Skeletal muscle satellite cell (primary cell): Measurements from ENCODE around the gene LMNA.
"Not testable (repeated sequence)": the region's sequence is repeated elsewhere in the genome, so short reads cannot be mapped to it uniquely, and the experiment has no call there.

Source experiments
- H3K27me3 ChIP-seq: 2 replicates; pipeline ENCODE4 v1.7.0; 2013; ENCODE audit warnings: low read length; ENCODE audit not compliant: control insufficient read depth, insufficient read depth
- H3K36me3 ChIP-seq: 2 replicates; pipeline ENCODE4 v1.7.0; 2013; ENCODE audit warnings: mild to moderate bottlenecking, control low read depth, low read length; ENCODE audit not compliant: insufficient read depth
- H3K4me1 ChIP-seq: 2 replicates; pipeline ENCODE4 v1.7.0; 2013; ENCODE audit warnings: low read length; ENCODE audit not compliant: control insufficient read depth, insufficient read depth
- H3K4me2 ChIP-seq: 2 replicates; pipeline ENCODE4 v1.7.0; 2013; ENCODE audit warnings: mild to moderate bottlenecking, low read length
- H3K4me3 ChIP-seq: 2 replicates; pipeline ENCODE4 v1.7.0; 2013; ENCODE audit warnings: low read length
- H3K9ac ChIP-seq: 2 replicates; pipeline ENCODE4 v1.7.0; 2013; ENCODE audit warnings: mild to moderate bottlenecking, low read depth, low read length, moderate library complexity
- H3K9me3 ChIP-seq: replicated peaks from 2 replicates; pipeline ENCODE4 v1.7.0; 2013; ENCODE audit warnings: mild to moderate bottlenecking, control low read depth, low read length

LMNA gene

DNA sequence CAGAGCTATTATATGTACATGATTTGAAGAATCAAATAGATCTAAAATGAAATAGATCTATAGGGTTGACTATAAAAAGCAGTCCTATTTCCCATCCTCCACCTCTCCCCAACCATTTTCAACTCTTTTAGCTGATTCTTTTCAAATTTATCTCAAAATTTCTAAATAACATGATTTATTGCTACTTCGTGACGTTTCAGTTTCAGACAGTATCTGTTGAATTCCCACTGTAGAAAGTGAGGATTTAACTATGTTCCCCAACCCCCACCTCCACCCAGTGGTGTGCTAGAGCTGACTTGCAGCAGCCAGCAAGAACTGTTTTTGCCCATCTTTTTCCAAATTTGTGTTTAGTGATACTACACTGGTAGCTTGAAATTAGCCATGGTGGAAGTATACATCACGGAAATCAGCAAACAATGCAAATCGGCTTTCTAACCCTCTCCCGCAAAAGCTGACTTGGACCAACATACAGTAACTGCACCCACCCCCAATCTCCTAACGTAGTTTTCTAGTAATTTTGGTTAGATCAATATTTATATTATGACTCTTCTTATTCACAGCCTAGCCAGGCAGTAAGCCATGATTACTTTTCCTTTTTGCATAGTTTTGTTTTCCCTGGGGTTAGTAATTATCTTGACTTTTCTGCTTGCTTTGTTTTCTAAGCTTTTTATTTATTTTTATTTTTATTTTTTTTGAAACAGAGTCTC lies 49.8 kb downstream of the LMNA start:
- H3K36me3 ChIP-seq: no peaks in the 10 kb centered on the region
- H3K9ac ChIP-seq: no peak overlapping the region
- peaks cover 14% of the 10 kb centered on the region for H3K4me1 ChIP-seq

GRCh38 chr1:156165083-156165482 lies 50.6 kb downstream of the LMNA start:
- H3K27me3 ChIP-seq: peaks cover 3% of the 10 kb centered on the region
- no peaks in the 10 kb centered on the region for H3K9me3 ChIP-seq
- no peak overlapping the region for H3K4me2 ChIP-seq
- H3K4me1 ChIP-seq: peaks cover 14% of the 10 kb centered on the region
- H3K36me3 ChIP-seq: no peaks in the 10 kb centered on the region
- no peak overlapping the region for H3K9ac ChIP-seq
- H3K4me3 ChIP-seq: no peak overlapping the region

More for the DNA sequence above, 49.8 kb downstream of the LMNA start:
- peaks cover 3% of the 10 kb centered on the region for H3K27me3 ChIP-seq
- H3K4me2 ChIP-seq: no peak overlapping the region
- no peaks in the 10 kb centered on the region for H3K9me3 ChIP-seq
- H3K4me3 ChIP-seq: no peak overlapping the region

DNA sequence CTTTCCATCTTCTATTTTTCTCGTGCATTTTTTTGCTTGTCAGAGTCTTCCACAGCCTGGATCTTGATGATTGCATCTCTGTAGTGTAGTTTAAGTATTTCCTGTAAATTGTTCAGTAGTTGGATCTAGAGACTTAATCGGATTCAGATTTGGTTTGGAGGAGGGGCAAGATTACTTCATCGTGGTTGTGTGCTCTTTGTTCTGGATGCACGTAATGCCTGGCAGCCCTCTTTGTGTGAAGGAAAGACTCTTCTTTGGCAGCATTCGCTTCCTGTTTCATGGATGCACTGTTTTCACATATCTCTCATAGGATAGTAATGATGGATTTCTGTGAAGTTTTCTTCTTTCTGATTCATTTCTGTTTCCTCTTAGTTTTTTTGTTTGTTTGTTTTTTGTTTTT lies 53.0 kb downstream of the LMNA start:
- Histone ChIP-seq H3K4me3 (no peak overlapping the region), H3K4me1 (no peaks in the 10 kb centered on the region), H3K27me3 (peaks cover 3% of the 10 kb centered on the region), H3K36me3 (no peaks in the 10 kb centered on the region), H3K9me3 (no peaks in the 10 kb centered on the region), H3K9ac (no peak overlapping the region), H3K4me2 (no peak overlapping the region)

DNA sequence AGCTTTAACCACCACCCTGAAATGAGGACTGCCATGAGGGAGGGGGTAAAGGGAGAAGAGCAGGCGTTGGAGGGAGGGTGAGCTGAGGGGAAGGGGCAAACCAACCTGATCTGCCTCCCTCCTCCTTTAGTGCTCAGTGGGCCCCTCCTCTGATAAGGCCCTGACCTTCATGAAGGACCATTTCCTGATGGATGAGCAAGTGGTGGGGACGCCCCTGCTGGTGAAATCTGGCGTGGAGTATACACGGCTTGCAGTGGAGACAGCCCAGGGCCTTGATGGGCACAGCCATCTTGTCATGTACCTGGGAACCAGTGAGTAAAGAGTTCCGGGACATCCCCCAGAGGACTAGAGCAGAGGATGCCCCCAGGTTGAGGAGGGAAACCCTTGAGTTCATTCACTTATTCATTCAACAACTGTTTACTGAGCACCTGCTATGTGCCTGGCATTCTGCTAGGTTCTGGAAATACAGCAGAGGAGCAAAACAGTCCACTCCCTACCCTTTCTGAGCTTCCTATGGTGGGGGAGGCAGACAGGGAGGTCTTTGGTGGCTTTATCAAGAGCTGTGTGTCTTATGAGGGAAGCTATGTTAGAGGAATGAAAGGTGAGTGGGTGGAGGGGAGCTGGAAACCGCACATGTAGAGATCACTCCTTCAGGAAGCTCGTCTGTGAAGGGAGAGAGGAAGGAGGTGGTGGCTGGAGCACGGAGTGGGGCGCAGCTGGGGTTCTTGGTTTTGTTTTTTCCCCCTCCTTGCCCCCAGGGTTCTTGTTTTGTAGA lies 58.4 kb downstream of the LMNA start:
- Histone ChIP-seq H3K36me3 (no peaks in the 10 kb centered on the region), H3K4me2 (no peak overlapping the region), H3K4me1 (no peaks in the 10 kb centered on the region), H3K27me3 (peaks cover 39% of the 10 kb centered on the region), H3K9me3 (no peaks in the 10 kb centered on the region), H3K4me3 (no peak overlapping the region), H3K9ac (no peak overlapping the region)

- no peak overlapping the region for H3K4me3 ChIP-seq
- no peaks in the 10 kb centered on the region for H3K36me3 ChIP-seq
- no peak overlapping the region for H3K4me2 ChIP-seq
- no peak overlapping the region for H3K9ac ChIP-seq
- H3K27me3 ChIP-seq: peaks cover 42% of the 10 kb centered on the region
- no peaks in the 10 kb centered on the region for H3K4me1 ChIP-seq
- no peaks in the 10 kb centered on the region for H3K9me3 ChIP-seq
These were observed 62.2 kb downstream of the LMNA start for GRCh38 chr1:156176610-156177210.

DNA sequence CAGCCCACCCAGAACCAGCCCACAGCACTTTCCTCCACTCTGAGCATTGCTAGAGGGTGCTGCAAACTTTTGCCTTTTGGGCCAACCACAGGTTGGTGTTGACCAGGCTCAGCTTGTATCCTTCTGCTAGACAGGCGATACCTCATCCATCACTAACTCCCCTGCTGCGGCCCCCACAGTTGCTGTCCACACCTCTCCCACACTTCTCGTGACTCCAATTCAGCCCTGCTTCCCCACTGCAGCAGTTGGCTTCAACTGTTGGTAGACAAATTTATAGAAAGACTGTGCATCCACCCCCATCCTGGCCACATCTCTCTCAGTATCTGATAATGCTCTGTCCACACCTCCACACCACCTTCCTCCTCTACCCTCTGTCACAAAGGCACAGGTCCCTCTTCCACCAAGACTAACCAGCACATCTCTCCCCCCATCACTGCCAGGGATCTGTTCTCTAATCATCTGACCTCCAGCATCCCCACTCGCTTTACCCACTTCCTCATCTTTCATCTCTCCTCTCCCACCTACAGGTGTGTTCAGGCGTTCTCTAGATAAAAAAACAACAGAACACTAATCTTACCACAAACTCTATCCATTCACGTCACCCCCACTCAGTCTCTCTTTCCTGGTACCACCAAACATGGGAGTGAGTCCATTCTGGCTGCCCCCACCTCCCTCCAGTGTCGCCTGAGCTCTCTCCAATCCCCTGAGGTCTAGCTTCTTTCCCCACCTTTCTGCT lies 63.6 kb downstream of the LMNA start:
- peaks cover 43% of the 10 kb centered on the region for H3K27me3 ChIP-seq
- H3K9me3 ChIP-seq: no peaks in the 10 kb centered on the region
- H3K4me1 ChIP-seq: no peaks in the 10 kb centered on the region
- no peaks in the 10 kb centered on the region for H3K36me3 ChIP-seq
- no peak overlapping the region for H3K4me2 ChIP-seq
- H3K4me3 ChIP-seq: no peak overlapping the region
- H3K9ac ChIP-seq: no peak overlapping the region

DNA sequence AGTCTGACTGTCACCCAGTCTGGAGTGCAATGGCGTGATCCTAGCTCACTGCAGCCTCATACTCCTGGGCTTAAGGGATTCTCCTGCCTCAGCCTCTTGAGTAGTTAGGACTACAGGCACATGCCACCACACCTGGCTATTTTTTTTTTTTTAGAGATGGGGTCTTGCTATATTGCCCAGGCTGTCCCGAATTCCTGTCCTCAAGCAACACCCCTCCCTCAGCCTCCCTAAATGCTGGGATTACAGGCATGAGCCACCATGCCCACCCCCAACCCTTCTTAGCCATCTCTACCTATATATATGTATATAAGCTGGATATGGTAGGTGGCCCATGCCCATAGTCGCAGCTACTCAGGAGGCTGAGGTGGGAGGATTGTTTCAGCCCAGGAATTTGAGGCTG lies 66.0 kb downstream of the LMNA start:
- Histone ChIP-seq H3K4me3 (no peak overlapping the region), H3K4me1 (no peaks in the 10 kb centered on the region), H3K27me3 (peaks cover 27% of the 10 kb centered on the region), H3K9me3 (no peaks in the 10 kb centered on the region), H3K36me3 (no peaks in the 10 kb centered on the region), H3K9ac (no peak overlapping the region), H3K4me2 (no peak overlapping the region)

DNA sequence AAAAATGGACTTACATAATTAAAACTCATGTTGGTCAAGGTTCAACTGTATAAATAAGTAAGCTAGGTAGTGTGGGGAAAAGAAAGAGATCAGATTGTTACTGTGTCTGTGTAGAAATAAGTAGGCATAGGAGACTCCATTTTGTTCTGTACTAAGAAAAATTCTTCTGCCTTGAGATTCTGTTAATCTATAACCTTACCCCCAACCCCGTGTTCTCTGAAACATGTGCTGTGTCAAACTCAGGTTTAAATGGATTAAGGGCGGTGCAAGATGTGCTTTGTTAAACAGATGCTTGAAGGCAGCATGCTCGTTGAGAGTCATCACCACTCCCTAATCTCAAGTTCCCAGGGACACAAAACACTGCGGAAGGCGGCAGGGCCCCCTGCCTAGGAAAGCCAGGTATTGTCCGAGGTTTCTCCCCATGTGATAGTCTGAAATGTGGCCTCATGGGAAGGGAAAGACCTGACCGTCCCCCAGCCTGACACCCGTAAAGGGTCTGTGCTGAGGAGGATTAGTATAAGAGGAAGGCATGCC lies 66.9 kb downstream of the LMNA start:
- H3K4me3 ChIP-seq, H3K36me3 ChIP-seq, H3K9me3 ChIP-seq, H3K4me2 ChIP-seq, H3K9ac ChIP-seq, H3K4me1 ChIP-seq: not testable (repeated sequence)
- peaks cover 17% of the 10 kb centered on the region for H3K27me3 ChIP-seq

DNA sequence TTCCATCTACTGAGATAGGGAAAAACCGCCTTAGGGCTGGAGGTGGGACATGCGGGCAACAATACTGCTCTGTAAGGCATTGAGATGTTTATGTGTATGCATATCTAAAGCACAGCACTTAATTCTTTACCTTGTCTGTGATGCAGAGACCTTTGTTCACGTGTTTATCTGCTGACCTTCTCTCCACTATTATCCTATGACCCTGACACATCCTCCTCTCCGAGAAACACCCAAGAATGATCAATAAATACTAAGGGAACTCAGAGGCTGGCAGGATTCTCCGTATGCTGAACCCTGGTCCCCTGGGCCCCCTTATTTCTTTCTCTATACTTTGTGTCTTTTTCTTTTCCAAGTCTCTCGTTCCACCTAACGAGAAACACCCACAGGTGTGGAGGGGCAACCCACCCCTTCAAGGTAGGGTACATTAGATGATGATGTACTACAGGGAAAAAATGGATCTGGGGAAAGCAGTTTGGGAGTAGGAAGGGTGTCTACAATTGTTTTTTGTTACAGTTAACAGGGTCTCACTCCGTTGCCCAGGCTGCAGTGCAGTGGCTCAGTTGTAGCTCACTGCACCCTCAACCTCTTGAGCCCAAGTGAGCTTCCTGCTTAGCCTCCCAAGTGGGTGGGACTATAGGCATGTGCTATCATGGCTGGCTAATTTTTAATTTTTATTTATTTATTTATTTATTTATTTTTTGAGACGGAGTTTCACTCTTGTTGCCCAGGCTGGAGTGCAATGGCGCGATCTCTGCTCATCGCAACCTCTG lies 67.7 kb downstream of the LMNA start:
- H3K4me2 ChIP-seq, H3K9ac ChIP-seq, H3K9me3 ChIP-seq, H3K4me1 ChIP-seq, H3K36me3 ChIP-seq, H3K4me3 ChIP-seq: not testable (repeated sequence)
- H3K27me3 ChIP-seq: peaks cover 14% of the 10 kb centered on the region

GRCh38 chr1:156186347-156187177 lies 72.1 kb downstream of the LMNA start:
- not testable (repeated sequence) for H3K4me1 ChIP-seq, H3K4me2 ChIP-seq, H3K27me3 ChIP-seq, H3K9me3 ChIP-seq, H3K36me3 ChIP-seq, H3K4me3 ChIP-seq, H3K9ac ChIP-seq
